ENCODE results near the gene MRPL55.

GRCh38 chr1:228072658-228073043, 36.4 kb downstream of the MRPL55 start:
- TF ChIP-seq EZH2phosphoT487 (IDR thresholded peaks at IDR 0.05; ENCODE audit: borderline replicate concordance) (no peak), CTCF (conservative IDR thresholded peaks at IDR 0.05; ENCODE audit: low read length) (no peak)
